ENCODE data around the gene WWOX. TPM values are rescaled to one million over a fixed set of nuclear protein-coding genes. Genes with fewer than 3 reads are reported as not detected.

The WWOX gene
- total RNA-seq, 5 donors from 2014 or later (not counting 1 experiment from before 2014, with no cell fraction given) = 21.2 to 26.0 (median 22.6) TPM

- ATAC-seq (replicated peaks in 1 of 4) (no peak), DNase-seq (no peak)
- H3K4me3 Mint-ChIP-seq = no peak overlapping the region
- no peaks in the 10 kb centered on the region for H3K27me3 Mint-ChIP-seq
- H3K27ac ChIP-seq (ENCODE audit: low read length) = no peak overlapping the region
- H3K27me3 ChIP-seq (replicated peaks in 1 of 2; ENCODE audit: control insufficient read depth in 2 of 2, extremely low read depth in 1 of 2, insufficient read depth in 2 of 2, low read length in 1 of 2) = no peaks in the 10 kb centered on the region
- H3K4me3 ChIP-seq (ENCODE audit: control insufficient read depth in 1 of 2, extremely low read depth in 1 of 2, low read length in 1 of 2) = no peak overlapping the region
- no peaks in the 10 kb centered on the region for H3K36me3 Mint-ChIP-seq
- ChIA-PET CTCF (interaction anchor here in 1 of 2 donors (0.7 kb wide), 1 partner anchor 641 kb away, joined by 4 read pairs; no protein-coding TSS in a partner anchor), POLR2A (no interaction called here)
- H3K36me3 ChIP-seq (ENCODE audit: control insufficient read depth in 2 of 2, extremely low read depth in 1 of 2, insufficient read depth in 1 of 2, low read length in 1 of 2) = no peaks in the 10 kb centered on the region
- no peak overlapping the region for H3K27ac Mint-ChIP-seq
- H3K4me1 Mint-ChIP-seq = peaks cover 2 to 15% (median 7%) of the 10 kb centered on the region in 3 donors
- H3K9me3 ChIP-seq = no peaks in the 10 kb centered on the region
- H3K4me1 ChIP-seq (ENCODE audit: control insufficient read depth in 1 of 2, extremely low read depth in 1 of 2, insufficient read depth in 2 of 2, low read length in 2 of 2) = no peaks in the 10 kb centered on the region
- WGBS (ENCODE audit: insufficient coverage) = no CpG with 5 or more reads among the region's 5 CpGs
- no peaks in the 10 kb centered on the region for H3K9me3 Mint-ChIP-seq
Observed at GRCh38 chr16:79101491-79101890, 1002.0 kb downstream of the WWOX start.

DNA sequence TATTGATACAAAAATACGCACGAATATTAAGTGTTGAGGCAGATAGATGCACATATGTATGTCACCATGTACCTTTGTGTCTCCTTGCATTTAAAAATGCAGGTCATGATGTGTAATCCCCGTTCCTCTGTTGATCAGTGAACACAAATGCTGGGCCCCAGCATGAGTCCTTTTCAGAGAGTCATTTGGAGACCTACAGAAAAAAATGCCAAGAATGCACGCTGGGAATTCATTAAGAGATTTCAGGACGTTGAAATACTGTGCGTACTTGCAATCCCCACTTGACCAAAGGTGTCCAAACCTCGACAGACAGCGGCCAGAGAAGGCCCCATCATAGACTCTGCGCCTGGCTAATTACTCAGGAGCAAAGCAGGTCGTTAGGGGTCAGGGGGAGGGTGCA is 1005.1 kb downstream of the WWOX start:
- H3K27ac Mint-ChIP-seq = no peak overlapping the region
- 90% methylated on average over 9 of the region's 10 CpGs for WGBS (ENCODE audit: insufficient coverage)

GRCh38 chr16:79107301-79107700 is 1007.8 kb downstream of the WWOX start:
- Mint-ChIP-seq H3K4me1 (peaks cover 0 to under 1% (median 0%) of the 10 kb centered on the region in 3 donors), H3K9me3 (no peaks in the 10 kb centered on the region), H3K27me3 (no peaks in the 10 kb centered on the region), H3K4me3 (no peak overlapping the region), H3K27ac (no peak overlapping the region), H3K36me3 (no peaks in the 10 kb centered on the region)
- 100% methylated on average over 3 of the region's 7 CpGs for WGBS (ENCODE audit: insufficient coverage)
- DNase-seq = no peak
- Histone ChIP-seq H3K27ac (ENCODE audit: low read length) (no peak overlapping the region), H3K4me1 (ENCODE audit: control insufficient read depth in 1 of 2, extremely low read depth in 1 of 2, insufficient read depth in 2 of 2, low read length in 2 of 2) (no peaks in the 10 kb centered on the region), H3K4me3 (ENCODE audit: control insufficient read depth in 1 of 2, extremely low read depth in 1 of 2, low read length in 1 of 2) (no peak overlapping the region), H3K27me3 (replicated peaks in 1 of 2; ENCODE audit: control insufficient read depth in 2 of 2, extremely low read depth in 1 of 2, insufficient read depth in 2 of 2, low read length in 1 of 2) (no peaks in the 10 kb centered on the region), H3K36me3 (ENCODE audit: control insufficient read depth in 2 of 2, extremely low read depth in 1 of 2, insufficient read depth in 1 of 2, low read length in 1 of 2) (no peaks in the 10 kb centered on the region), H3K9me3 (no peaks in the 10 kb centered on the region)
- ChIA-PET POLR2A (no interaction called here), CTCF (interaction anchor here in 1 of 2 donors (0.7 kb wide), 1 partner anchor 275 kb away, joined by 7 read pairs; no protein-coding TSS in a partner anchor)
- ATAC-seq (replicated peaks in 1 of 4) = no peak

More for the DNA sequence above, 1005.1 kb downstream of the WWOX start:
- ATAC-seq (replicated peaks in 1 of 4) = no peak
- no peaks in the 10 kb centered on the region for H3K27me3 ChIP-seq (replicated peaks in 1 of 2; ENCODE audit: control insufficient read depth in 2 of 2, extremely low read depth in 1 of 2, insufficient read depth in 2 of 2, low read length in 1 of 2)
- H3K4me3 ChIP-seq (ENCODE audit: control insufficient read depth in 1 of 2, extremely low read depth in 1 of 2, low read length in 1 of 2) = no peak overlapping the region
- ChIA-PET POLR2A (no interaction called here), CTCF (no interaction called here)
- Mint-ChIP-seq H3K4me1 (peaks cover 2 to 12% (median 6%) of the 10 kb centered on the region in 3 donors), H3K27me3 (no peaks in the 10 kb centered on the region), H3K4me3 (no peak overlapping the region), H3K36me3 (no peaks in the 10 kb centered on the region), H3K9me3 (no peaks in the 10 kb centered on the region)
- no peaks in the 10 kb centered on the region for H3K9me3 ChIP-seq
- no peak for DNase-seq
- H3K27ac ChIP-seq (ENCODE audit: low read length) = no peak overlapping the region
- no peaks in the 10 kb centered on the region for H3K36me3 ChIP-seq (ENCODE audit: control insufficient read depth in 2 of 2, extremely low read depth in 1 of 2, insufficient read depth in 1 of 2, low read length in 1 of 2)
- no peaks in the 10 kb centered on the region for H3K4me1 ChIP-seq (ENCODE audit: control insufficient read depth in 1 of 2, extremely low read depth in 1 of 2, insufficient read depth in 2 of 2, low read length in 2 of 2)

DNA sequence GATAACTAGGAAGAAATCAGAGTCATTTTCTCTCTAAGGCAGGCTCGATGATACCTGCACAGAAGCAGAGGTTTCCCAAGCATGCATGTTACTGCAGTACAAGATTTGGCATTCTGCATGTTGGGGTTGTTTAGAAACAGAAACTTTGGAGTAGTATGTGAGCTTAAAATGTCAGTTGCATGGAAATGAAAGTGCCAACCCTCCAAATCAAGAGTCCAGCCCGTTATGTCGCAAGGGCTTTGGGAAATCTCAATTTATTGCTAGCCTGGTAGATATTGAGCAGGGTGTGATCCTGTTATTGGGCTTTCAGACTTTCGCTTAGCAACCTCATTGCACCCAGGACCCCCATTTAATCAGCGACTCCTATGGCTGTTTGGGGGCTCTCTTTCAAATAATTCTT is 1010.3 kb downstream of the WWOX start:
- no peaks in the 10 kb centered on the region for H3K27me3 Mint-ChIP-seq
- H3K4me3 ChIP-seq (ENCODE audit: control insufficient read depth in 1 of 2, extremely low read depth in 1 of 2, low read length in 1 of 2) = no peak overlapping the region
- no peak overlapping the region for H3K4me3 Mint-ChIP-seq
- no peaks in the 10 kb centered on the region for H3K36me3 Mint-ChIP-seq
- H3K36me3 ChIP-seq (ENCODE audit: control insufficient read depth in 2 of 2, extremely low read depth in 1 of 2, insufficient read depth in 1 of 2, low read length in 1 of 2) = no peaks in the 10 kb centered on the region
- H3K9me3 ChIP-seq = no peaks in the 10 kb centered on the region
- no peaks in the 10 kb centered on the region for H3K4me1 Mint-ChIP-seq
- POLR2A ChIA-PET = no interaction called here
- no peak overlapping the region for H3K27ac Mint-ChIP-seq
- H3K27ac ChIP-seq (ENCODE audit: low read length) = no peak overlapping the region
- H3K4me1 ChIP-seq (ENCODE audit: control insufficient read depth in 1 of 2, extremely low read depth in 1 of 2, insufficient read depth in 2 of 2, low read length in 2 of 2) = no peaks in the 10 kb centered on the region
- H3K9me3 Mint-ChIP-seq = no peaks in the 10 kb centered on the region
- DNase-seq (no peak), ATAC-seq (replicated peaks in 1 of 4) (no peak)
- WGBS (ENCODE audit: insufficient coverage) = no CpG with 5 or more reads among the region's 5 CpGs
- CTCF ChIA-PET = no interaction called here
- H3K27me3 ChIP-seq (replicated peaks in 1 of 2; ENCODE audit: control insufficient read depth in 2 of 2, extremely low read depth in 1 of 2, insufficient read depth in 2 of 2, low read length in 1 of 2) = no peaks in the 10 kb centered on the region

- H3K27me3 Mint-ChIP-seq = no peaks in the 10 kb centered on the region
- no peaks in the 10 kb centered on the region for H3K4me1 Mint-ChIP-seq
- WGBS (ENCODE audit: insufficient coverage) = no CpG with 5 or more reads among the region's 3 CpGs
- Histone ChIP-seq H3K27me3 (replicated peaks in 1 of 2; ENCODE audit: control insufficient read depth in 2 of 2, extremely low read depth in 1 of 2, insufficient read depth in 2 of 2, low read length in 1 of 2) (no peaks in the 10 kb centered on the region), H3K27ac (ENCODE audit: low read length) (no peak overlapping the region), H3K9me3 (no peaks in the 10 kb centered on the region), H3K36me3 (ENCODE audit: control insufficient read depth in 2 of 2, extremely low read depth in 1 of 2, insufficient read depth in 1 of 2, low read length in 1 of 2) (no peaks in the 10 kb centered on the region), H3K4me1 (ENCODE audit: control insufficient read depth in 1 of 2, extremely low read depth in 1 of 2, insufficient read depth in 2 of 2, low read length in 2 of 2) (no peaks in the 10 kb centered on the region), H3K4me3 (ENCODE audit: control insufficient read depth in 1 of 2, extremely low read depth in 1 of 2, low read length in 1 of 2) (no peak overlapping the region)
- DNase-seq (no peak), ATAC-seq (replicated peaks in 1 of 4) (no peak)
- H3K27ac Mint-ChIP-seq = no peak overlapping the region
- ChIA-PET CTCF (no interaction called here), POLR2A (no interaction called here)
- H3K4me3 Mint-ChIP-seq = no peak overlapping the region
- H3K9me3 Mint-ChIP-seq = no peaks in the 10 kb centered on the region
- no peaks in the 10 kb centered on the region for H3K36me3 Mint-ChIP-seq
Observed at GRCh38 chr16:79110242-79110641, 1010.8 kb downstream of the WWOX start.

GRCh38 chr16:79110953-79111352 is 1011.5 kb downstream of the WWOX start:
- POLR2A ChIA-PET = no interaction called here
- no peak overlapping the region for H3K27ac ChIP-seq (ENCODE audit: low read length)
- H3K9me3 Mint-ChIP-seq = no peaks in the 10 kb centered on the region
- DNase-seq (no peak), ATAC-seq (replicated peaks in 1 of 4) (no peak)
- no peaks in the 10 kb centered on the region for H3K9me3 ChIP-seq
- WGBS (ENCODE audit: insufficient coverage) = 95% methylated on average over 2 of the region's 3 CpGs
- H3K36me3 Mint-ChIP-seq = no peaks in the 10 kb centered on the region
- no peak overlapping the region for H3K27ac Mint-ChIP-seq
- no peaks in the 10 kb centered on the region for H3K4me1 Mint-ChIP-seq
- no peaks in the 10 kb centered on the region for H3K36me3 ChIP-seq (ENCODE audit: control insufficient read depth in 2 of 2, extremely low read depth in 1 of 2, insufficient read depth in 1 of 2, low read length in 1 of 2)
- CTCF ChIA-PET = no interaction called here
- no peaks in the 10 kb centered on the region for H3K4me1 ChIP-seq (ENCODE audit: control insufficient read depth in 1 of 2, extremely low read depth in 1 of 2, insufficient read depth in 2 of 2, low read length in 2 of 2)
- no peak overlapping the region for H3K4me3 Mint-ChIP-seq
- H3K27me3 ChIP-seq (replicated peaks in 1 of 2; ENCODE audit: control insufficient read depth in 2 of 2, extremely low read depth in 1 of 2, insufficient read depth in 2 of 2, low read length in 1 of 2) = no peaks in the 10 kb centered on the region
- no peak overlapping the region for H3K4me3 ChIP-seq (ENCODE audit: control insufficient read depth in 1 of 2, extremely low read depth in 1 of 2, low read length in 1 of 2)
- H3K27me3 Mint-ChIP-seq = no peaks in the 10 kb centered on the region

DNA sequence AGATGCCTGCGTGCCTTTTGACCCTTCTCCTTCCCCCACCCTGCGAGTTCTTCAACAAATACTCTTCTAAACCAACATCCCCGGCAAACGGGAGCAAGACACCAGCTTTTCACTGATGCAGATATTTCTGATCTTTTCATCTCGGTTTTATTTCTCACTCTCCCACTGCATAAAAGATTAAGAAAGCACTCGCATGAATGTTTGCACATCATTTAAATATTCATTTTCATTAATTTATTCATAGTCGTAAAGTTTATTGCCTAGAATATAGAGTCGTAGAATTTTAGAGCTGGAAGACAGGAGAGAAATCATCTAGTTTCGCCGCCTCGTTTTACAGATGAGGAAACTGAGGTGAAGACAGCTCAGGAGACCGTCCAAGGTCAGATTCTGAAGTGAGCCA is 1013.0 kb downstream of the WWOX start:
- Histone ChIP-seq H3K27me3 (replicated peaks in 1 of 2; ENCODE audit: control insufficient read depth in 2 of 2, extremely low read depth in 1 of 2, insufficient read depth in 2 of 2, low read length in 1 of 2) (no peaks in the 10 kb centered on the region), H3K36me3 (ENCODE audit: control insufficient read depth in 2 of 2, extremely low read depth in 1 of 2, insufficient read depth in 1 of 2, low read length in 1 of 2) (no peaks in the 10 kb centered on the region), H3K27ac (ENCODE audit: low read length) (no peak overlapping the region), H3K9me3 (no peaks in the 10 kb centered on the region), H3K4me3 (ENCODE audit: control insufficient read depth in 1 of 2, extremely low read depth in 1 of 2, low read length in 1 of 2) (no peak overlapping the region), H3K4me1 (ENCODE audit: control insufficient read depth in 1 of 2, extremely low read depth in 1 of 2, insufficient read depth in 2 of 2, low read length in 2 of 2) (no peaks in the 10 kb centered on the region)
- ATAC-seq (replicated peaks in 1 of 4) = no peak
- Mint-ChIP-seq H3K27me3 (no peaks in the 10 kb centered on the region), H3K9me3 (no peaks in the 10 kb centered on the region), H3K36me3 (no peaks in the 10 kb centered on the region), H3K27ac (no peak overlapping the region), H3K4me1 (no peaks in the 10 kb centered on the region), H3K4me3 (no peak overlapping the region)
- POLR2A ChIA-PET = no interaction called here
- CTCF ChIA-PET = no interaction called here
- DNase-seq = no peak
- WGBS (ENCODE audit: insufficient coverage) = 91% methylated on average over 9 of the region's 12 CpGs
